ENCODE results near the gene CD96.

The CD96 gene

DNA sequence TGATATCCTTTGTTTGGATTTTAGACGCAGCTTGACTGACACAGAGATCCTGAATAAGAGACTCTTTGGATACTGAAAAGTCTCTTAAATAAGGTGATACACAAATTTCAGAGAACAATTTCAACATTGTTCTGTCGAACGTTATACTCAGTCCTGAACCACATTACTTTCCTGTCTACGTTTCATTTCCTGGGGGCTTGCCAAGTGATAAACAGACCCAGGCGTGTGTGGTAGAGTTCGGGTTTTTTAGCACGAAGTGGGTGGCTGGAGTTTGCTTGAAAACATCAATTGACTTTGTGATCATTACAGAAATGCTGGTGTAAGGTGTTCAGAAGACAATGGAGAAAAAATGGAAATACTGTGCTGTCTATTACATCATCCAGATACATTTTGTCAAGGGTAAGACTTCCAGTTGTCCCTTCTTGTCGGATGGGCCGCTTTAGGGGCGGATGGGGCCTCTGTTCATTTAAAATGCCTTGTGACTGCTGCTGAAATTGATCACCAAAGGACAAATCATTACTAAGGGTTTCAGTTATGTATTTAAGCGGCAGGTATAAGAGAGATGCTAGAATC lies at the start of gene CD96:
TSS of gene CD96 (plus strand) at position 287 of the 573 bp plus-strand sequence. CDS start at position 339, 52 bp downstream.
- CTCF ChIA-PET = no interaction called here
- POLR2A ChIA-PET (ENCODE audit: low non-redundant PET) = no interaction called here
- TF ChIP-seq CTCF (conservative IDR thresholded peaks at IDR 0.05; ENCODE audit: low read depth) = no peak
- no peak for DNase-seq (ENCODE audit: low spot score)
- H3K27ac ChIP-seq = no peak within 1 kb of the TSS

DNA sequence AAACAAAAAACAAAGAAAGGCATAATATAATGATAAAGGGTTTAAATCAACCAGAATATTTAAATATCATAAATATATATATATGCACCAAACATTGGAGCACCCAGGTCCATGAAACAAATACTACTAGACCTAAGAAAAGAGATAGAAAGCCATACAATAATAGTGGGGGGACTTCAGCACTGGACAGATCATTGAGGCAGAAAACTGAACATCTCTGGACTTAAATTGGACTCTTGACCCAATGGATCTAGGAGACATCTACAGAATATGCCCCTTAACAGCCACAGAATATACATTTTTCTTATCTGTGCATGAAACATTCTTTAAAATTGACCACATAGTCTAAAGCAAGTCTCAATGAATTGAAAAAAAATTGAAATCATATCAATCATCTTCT lies 48.7 kb upstream of the CD96 start:
- POLR2A ChIA-PET (ENCODE audit: low non-redundant PET) = no interaction called here
- TF ChIP-seq CTCF (conservative IDR thresholded peaks at IDR 0.05; ENCODE audit: low read depth) = no peak
- no peak overlapping the region for H3K27ac ChIP-seq
- CTCF ChIA-PET = interaction anchor here (0.6 kb wide), 1 partner anchor 34 kb away, joined by 3 read pairs; no protein-coding TSS in a partner anchor
- no peak for DNase-seq (ENCODE audit: low spot score)

DNA sequence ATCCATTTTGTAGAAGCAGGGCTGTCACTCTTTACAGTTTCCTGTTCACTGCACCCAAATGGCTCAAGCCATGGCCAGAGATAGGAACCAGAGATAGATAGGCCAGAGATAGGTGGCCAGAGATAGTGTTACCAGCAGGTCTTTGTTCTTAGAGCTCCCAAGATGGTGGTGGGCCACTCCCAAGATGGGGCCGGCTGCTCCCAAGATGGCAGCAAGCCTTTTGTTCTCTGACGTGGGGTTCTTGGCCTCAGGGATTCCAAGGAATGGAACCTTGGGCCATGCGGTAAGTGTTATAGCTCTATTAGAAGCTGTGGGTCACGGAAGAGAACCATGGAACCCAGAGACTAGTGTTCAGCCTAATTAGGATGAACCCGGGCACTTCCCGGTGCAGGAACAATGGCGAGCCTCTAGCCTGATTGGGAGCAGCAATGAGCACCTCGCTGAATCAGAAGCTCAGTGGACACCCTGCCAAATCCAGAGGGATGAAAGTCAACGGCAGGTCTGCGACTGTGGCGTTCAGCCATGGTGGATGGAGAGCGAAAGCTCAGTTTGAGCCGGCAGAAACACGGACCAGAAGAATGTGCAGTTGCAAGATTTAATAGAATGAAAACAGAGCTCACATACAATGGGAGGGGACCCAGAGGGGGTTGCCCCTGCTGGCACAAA lies 45.0 kb upstream of the CD96 start:
- no peak for TF ChIP-seq CTCF (conservative IDR thresholded peaks at IDR 0.05; ENCODE audit: low read depth)
- POLR2A ChIA-PET (ENCODE audit: low non-redundant PET) = no interaction called here
- CTCF ChIA-PET = interaction anchor here (0.6 kb wide), 1 partner anchor 1251 kb away, joined by 3 read pairs; no protein-coding TSS in a partner anchor
- no peak overlapping the region for H3K27ac ChIP-seq
- DNase-seq (ENCODE audit: low spot score) = no peak

- no peak for DNase-seq (ENCODE audit: low spot score)
- CTCF ChIA-PET = no interaction called here
- H3K27ac ChIP-seq = no peak overlapping the region
- TF ChIP-seq CTCF (conservative IDR thresholded peaks at IDR 0.05; ENCODE audit: low read depth) = no peak
- POLR2A ChIA-PET (ENCODE audit: low non-redundant PET) = no interaction called here
These were observed 44.0 kb upstream of the CD96 start for GRCh38 chr3:111498022-111498421.

GRCh38 chr3:111506435-111506834 lies 35.6 kb upstream of the CD96 start:
- no peak overlapping the region for H3K27ac ChIP-seq
- no peak for DNase-seq (ENCODE audit: low spot score)
- TF ChIP-seq CTCF (conservative IDR thresholded peaks at IDR 0.05; ENCODE audit: low read depth) = no peak
- POLR2A ChIA-PET (ENCODE audit: low non-redundant PET) = no interaction called here
- CTCF ChIA-PET = no interaction called here

DNA sequence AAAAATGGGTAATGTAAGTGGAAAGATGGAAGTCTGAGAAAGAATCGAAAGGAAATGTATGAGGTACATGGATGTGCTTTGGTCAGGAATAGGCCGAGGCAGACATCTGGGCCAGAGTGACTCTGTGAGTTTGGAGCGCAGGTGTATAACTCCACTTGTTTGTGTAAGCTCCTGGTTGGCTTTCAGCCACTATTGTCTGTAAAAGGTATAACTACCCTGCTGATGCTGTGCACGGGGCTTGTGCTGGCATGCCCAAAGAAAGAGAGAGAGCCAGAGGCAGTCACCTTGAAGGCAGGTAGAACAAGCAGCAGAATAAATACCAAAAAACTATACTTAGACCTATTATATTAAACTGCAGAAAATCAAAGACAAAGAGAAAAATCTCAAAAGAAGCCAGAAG lies 32.7 kb upstream of the CD96 start:
- TF ChIP-seq CTCF (conservative IDR thresholded peaks at IDR 0.05; ENCODE audit: low read depth) = no peak
- no peak overlapping the region for H3K27ac ChIP-seq
- no peak for DNase-seq (ENCODE audit: low spot score)
- CTCF ChIA-PET = no interaction called here
- POLR2A ChIA-PET (ENCODE audit: low non-redundant PET) = no interaction called here
